ENCODE results near the gene VSTM2L.
A peak's percentile ranks its signal among the peaks of the same experiment; 100 is the strongest.

DNA sequence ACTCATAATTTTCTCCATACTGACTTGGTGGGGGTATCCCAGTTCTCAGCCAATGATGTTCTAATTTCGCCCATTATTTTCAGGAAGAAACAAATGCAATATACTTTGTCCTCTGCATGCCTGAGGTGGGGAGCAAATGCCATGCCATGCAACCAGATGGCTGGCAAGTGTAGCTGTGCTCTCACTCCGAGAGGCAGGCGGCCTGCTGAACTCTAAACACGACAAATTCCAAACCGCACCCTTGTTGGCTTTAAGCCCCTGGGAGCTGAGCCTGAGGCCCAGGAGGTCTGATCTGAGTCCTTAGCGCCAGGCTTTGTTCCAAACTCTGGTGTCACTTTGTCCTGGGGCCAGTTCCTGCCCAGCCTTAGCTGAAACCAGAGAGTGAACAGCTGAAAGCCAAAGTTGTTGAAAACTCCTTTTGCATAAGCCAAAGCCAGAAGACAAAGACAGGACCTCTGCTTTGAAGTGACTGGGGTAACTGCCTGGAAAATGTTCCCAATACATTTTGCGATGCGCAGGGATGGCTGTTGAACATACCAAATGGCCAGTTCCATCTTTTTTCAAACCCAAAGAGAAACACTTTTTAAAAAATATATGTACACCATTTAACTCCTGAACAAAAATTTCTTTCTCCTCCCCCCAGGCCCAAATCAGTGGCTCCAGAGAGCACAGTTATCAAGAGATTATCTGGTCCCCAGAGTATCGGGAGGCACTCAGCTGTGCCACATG, 84.1 kb downstream of the VSTM2L start:
- TF ChIP-seq POLR2A (IDR thresholded peaks at IDR 0.05; ENCODE audit: low read depth): no peak
- peak in 1 of 2 donors; percentile 18 for TF ChIP-seq POLR2AphosphoS5 (IDR thresholded peaks at IDR 0.05)
